Muscle layer of duodenum (tissue), 2 donors: ENCODE measurements around the gene ACAA1.

Source experiments
- H3K27ac ChIP-seq: one replicate; pipeline ENCODE4 v1.7.0; 2013; ENCODE audit warnings: mild to moderate bottlenecking, low read length
- H3K27me3 ChIP-seq: one replicate; pipeline ENCODE4 v1.7.0; 2013; ENCODE audit warnings: low read depth, mild to moderate bottlenecking, control low read depth, low read length
- H3K36me3 ChIP-seq, 2 donors: one replicate each; pipeline ENCODE4 v1.7.0; 2013; ENCODE audit warnings: low read length in 2 of 2, control low read depth in 1 of 2, mild to moderate bottlenecking in 1 of 2; ENCODE audit not compliant: insufficient read depth in 2 of 2, control insufficient read depth in 1 of 2
- H3K4me1 ChIP-seq, 2 donors: one replicate each; pipeline ENCODE4 v1.7.0; 2013; ENCODE audit warnings: low read length in 2 of 2, mild to moderate bottlenecking in 2 of 2, control low read depth in 1 of 2, moderate library complexity in 1 of 2; ENCODE audit not compliant: insufficient read depth in 2 of 2, control insufficient read depth in 1 of 2
- H3K4me3 ChIP-seq, 2 donors: one replicate each; pipeline ENCODE4 v1.7.0; 2013; ENCODE audit warnings: low read length in 2 of 2, low read depth in 1 of 2, mild to moderate bottlenecking in 1 of 2
- H3K9me3 ChIP-seq, 2 donors: one replicate each; pipeline ENCODE4 v1.7.0; 2013; ENCODE audit warnings: low read length in 2 of 2, control low read depth in 1 of 2, mild to moderate bottlenecking in 1 of 2; ENCODE audit not compliant: control insufficient read depth in 1 of 2
- donor health status: healthy.

ACAA1 gene

GRCh38 chr3:38115645-38116427 is 21.1 kb downstream of the ACAA1 start:
- Histone ChIP-seq H3K4me3 (no peak overlapping the region), H3K27ac (no peak overlapping the region), H3K4me1 (no peaks in the 10 kb centered on the region), H3K9me3 (no peaks in the 10 kb centered on the region), H3K27me3 (no peaks in the 10 kb centered on the region), H3K36me3 (peaks cover 4 to 9% of the 10 kb centered on the region in 2 donors)

GRCh38 chr3:38114875-38115644 is 21.9 kb downstream of the ACAA1 start:
- Histone ChIP-seq H3K4me3 (no peak overlapping the region), H3K4me1 (no peaks in the 10 kb centered on the region), H3K36me3 (peaks cover 2 to 4% of the 10 kb centered on the region in 2 donors), H3K27me3 (no peaks in the 10 kb centered on the region), H3K9me3 (no peaks in the 10 kb centered on the region), H3K27ac (no peak overlapping the region)

GRCh38 chr3:38114052-38114874 is 22.7 kb downstream of the ACAA1 start:
- peaks cover 0 to 4% of the 10 kb centered on the region in 2 donors for H3K36me3 ChIP-seq
- H3K27me3 ChIP-seq: no peaks in the 10 kb centered on the region
- no peaks in the 10 kb centered on the region for H3K9me3 ChIP-seq
- H3K4me1 ChIP-seq: no peaks in the 10 kb centered on the region
- H3K27ac ChIP-seq: no peak overlapping the region
- H3K4me3 ChIP-seq: no peak overlapping the region

- H3K4me3 ChIP-seq: no peak overlapping the region
- H3K27me3 ChIP-seq: no peaks in the 10 kb centered on the region
- H3K9me3 ChIP-seq: no peaks in the 10 kb centered on the region
- no peak overlapping the region for H3K27ac ChIP-seq
- no peaks in the 10 kb centered on the region for H3K4me1 ChIP-seq
- no peaks in the 10 kb centered on the region for H3K36me3 ChIP-seq
Observed at GRCh38 chr3:38112378-38112761, 24.6 kb downstream of the ACAA1 start.

GRCh38 chr3:38111696-38112377 is 25.1 kb downstream of the ACAA1 start:
- Histone ChIP-seq H3K27ac (no peak overlapping the region), H3K4me3 (no peak overlapping the region), H3K9me3 (no peaks in the 10 kb centered on the region), H3K27me3 (no peaks in the 10 kb centered on the region), H3K36me3 (no peaks in the 10 kb centered on the region), H3K4me1 (no peaks in the 10 kb centered on the region)

GRCh38 chr3:38111201-38111600 is 25.7 kb downstream of the ACAA1 start:
- Histone ChIP-seq H3K36me3 (no peaks in the 10 kb centered on the region), H3K4me3 (no peak overlapping the region), H3K9me3 (no peaks in the 10 kb centered on the region), H3K27me3 (no peaks in the 10 kb centered on the region), H3K4me1 (no peaks in the 10 kb centered on the region), H3K27ac (no peak overlapping the region)

- Histone ChIP-seq H3K9me3 (no peaks in the 10 kb centered on the region), H3K27ac (no peak overlapping the region), H3K4me3 (no peak overlapping the region), H3K36me3 (no peaks in the 10 kb centered on the region), H3K27me3 (no peaks in the 10 kb centered on the region), H3K4me1 (no peaks in the 10 kb centered on the region)
Observed at GRCh38 chr3:38110314-38111050, 26.4 kb downstream of the ACAA1 start.

GRCh38 chr3:38109580-38110313 is 27.2 kb downstream of the ACAA1 start:
- H3K27me3 ChIP-seq: no peaks in the 10 kb centered on the region

GRCh38 chr3:38108649-38109579 is 28.0 kb downstream of the ACAA1 start:
- H3K27me3 ChIP-seq: no peaks in the 10 kb centered on the region
- H3K9me3 ChIP-seq: peaks cover 0 to 2% of the 10 kb centered on the region in 2 donors
- H3K36me3 ChIP-seq: no peaks in the 10 kb centered on the region
- no peak overlapping the region for H3K4me3 ChIP-seq
- H3K27ac ChIP-seq: no peak overlapping the region
- no peaks in the 10 kb centered on the region for H3K4me1 ChIP-seq

More at GRCh38 chr3:38109580-38110313, 27.2 kb downstream of the ACAA1 start:
- no peak overlapping the region for H3K27ac ChIP-seq
- no peaks in the 10 kb centered on the region for H3K9me3 ChIP-seq
- H3K4me1 ChIP-seq: no peaks in the 10 kb centered on the region
- no peaks in the 10 kb centered on the region for H3K36me3 ChIP-seq
- H3K4me3 ChIP-seq: no peak overlapping the region
